Stimulated activated CD4-positive, alpha-beta T cell treated with anti-CD3 and anti-CD28 coated beads, Interleukin-4, amount 100 ng/mL, for 4 hours (primary cell): ENCODE data around the gene KAT2B.

ENCODE experiments used
- DNase-seq, 2 experiments: peaks; one replicate each; pipeline ENCODE4 v3.0.0-alpha.2; 2020

The KAT2B gene

GRCh38 chr3:20101041-20101440, 60.8 kb downstream of the KAT2B start:
- no peak for DNase-seq

DNA sequence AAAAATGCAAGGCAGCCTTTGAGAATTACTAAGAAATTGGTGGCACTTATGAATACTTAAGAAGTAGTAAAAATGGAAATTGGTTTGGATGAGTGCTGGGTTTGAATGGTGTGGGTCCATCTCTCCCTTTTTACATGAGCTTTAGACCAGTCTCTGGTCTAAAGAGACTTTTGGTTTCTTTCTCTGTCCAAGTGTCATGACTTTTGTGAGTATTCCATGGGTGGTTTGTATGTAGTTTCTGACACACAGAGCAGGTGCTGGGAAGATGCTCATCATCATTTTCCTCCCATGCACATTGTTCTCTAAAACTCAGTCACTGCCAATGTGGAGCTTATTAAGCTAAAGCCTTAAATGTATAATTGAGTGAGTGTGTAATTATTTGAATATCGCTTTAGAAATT, 63.5 kb downstream of the KAT2B start:
- DNase-seq, result no peak

DNA sequence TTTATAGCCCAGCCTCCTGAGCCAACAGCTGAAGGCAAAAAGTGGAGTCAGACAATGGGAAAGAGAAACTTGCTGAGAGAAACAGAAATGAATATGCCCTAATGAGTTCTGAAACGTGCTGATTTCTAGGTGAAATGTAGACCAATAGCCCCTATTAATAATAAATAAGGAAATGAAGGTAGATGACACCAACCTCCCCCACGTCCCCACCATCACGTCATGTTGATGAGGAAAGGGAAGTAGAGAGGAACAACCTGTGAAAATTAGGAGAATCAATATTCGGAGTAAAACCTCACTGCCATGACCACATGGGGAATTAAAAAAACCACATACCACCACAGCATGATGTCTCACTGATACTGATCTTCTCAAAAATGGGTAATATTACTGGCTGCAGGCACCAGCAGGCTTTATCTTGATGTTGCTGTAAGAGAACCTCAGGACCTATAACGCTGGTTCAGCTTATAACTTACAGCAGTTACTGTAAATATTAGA, 64.0 kb downstream of the KAT2B start:
- peak; percentile 14 to 52 for DNase-seq

DNA sequence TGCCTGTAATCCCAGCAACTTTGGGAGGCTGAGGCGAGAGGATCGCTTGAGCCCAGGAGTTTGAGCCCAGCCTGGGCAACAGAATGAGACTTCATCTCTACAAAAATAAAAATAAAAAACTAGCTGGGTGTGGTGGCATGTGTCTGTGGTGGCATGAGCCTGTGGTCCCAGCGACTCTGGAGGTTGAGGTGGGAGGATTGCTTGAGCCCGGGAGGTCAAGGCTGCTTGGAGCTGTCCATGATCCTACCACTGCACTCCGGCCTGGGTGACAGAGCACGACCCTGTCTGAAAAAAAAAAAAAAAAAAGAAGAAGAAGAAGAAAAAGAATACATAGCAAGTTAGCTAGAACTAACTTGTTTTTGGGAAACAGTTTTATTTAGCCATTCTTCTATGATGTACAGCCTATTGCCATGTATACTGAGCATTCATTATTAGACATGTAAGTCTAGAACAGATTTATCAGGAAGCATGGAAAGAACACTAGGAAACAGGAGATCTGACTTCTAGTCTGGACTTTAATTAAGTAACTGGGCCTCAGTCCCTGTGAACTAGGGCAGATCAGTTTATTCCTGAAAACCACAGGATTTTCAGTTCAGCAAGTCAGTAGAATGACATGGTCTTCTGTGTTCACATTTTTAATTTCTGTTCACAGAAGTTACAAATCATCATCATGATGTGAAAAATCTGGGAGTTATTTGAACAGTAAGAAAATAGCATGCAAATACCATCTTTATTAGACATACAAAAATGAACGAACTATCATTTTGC, 65.5 kb downstream of the KAT2B start:
- DNase-seq, result no peak

GRCh38 chr3:20107722-20108121, 67.5 kb downstream of the KAT2B start:
- no peak for DNase-seq

- no peak for DNase-seq
These were observed 68.6 kb downstream of the KAT2B start for GRCh38 chr3:20108869-20109268.

GRCh38 chr3:20110826-20111225, 70.6 kb downstream of the KAT2B start:
- no peak for DNase-seq

DNA sequence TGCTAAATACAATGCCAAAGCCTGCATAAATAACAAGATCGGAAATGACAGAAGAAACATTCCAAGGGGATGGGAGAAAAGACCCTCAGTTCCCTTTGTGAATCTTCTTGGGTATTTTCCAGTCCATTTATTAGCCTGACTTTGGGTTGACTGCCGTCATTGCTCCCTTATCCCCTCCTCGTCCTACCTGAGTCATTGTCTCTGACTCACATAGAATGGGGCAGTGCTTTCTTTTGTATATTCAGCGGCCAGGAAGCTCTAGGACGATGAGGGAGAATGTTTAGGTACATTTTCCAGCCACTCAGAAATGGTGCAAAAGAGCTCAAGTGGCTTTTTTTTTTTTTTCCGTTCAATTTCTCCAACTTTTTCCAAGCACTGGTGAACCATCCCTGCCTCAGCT, 71.6 kb downstream of the KAT2B start:
- no peak for DNase-seq

GRCh38 chr3:20121088-20121487, 80.8 kb downstream of the KAT2B start:
- DNase-seq, result no peak

DNA sequence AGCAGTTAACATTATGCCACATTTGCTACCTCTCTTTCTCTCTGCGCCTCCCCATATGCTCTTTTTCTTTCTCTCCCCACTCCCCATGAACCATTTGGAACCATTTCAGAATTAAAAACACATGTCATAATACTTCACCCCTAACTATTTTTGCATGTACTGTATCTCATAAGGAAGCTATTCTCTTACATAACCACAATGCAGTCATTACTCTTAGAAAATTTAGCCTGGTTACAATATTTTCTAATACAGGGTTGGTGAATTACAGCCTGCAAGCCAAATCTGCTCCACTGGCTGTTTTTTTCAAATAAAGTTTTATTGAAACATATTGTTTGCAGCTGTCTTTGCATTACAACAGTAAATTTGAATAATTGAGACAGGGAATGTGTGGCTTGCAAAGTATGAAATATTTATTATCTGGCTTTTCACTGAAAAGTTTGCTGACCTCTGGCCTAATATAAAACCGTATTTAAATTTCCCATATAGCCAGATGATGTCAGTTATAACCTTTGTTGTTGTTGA, 82.9 kb downstream of the KAT2B start:
- no peak for DNase-seq

DNA sequence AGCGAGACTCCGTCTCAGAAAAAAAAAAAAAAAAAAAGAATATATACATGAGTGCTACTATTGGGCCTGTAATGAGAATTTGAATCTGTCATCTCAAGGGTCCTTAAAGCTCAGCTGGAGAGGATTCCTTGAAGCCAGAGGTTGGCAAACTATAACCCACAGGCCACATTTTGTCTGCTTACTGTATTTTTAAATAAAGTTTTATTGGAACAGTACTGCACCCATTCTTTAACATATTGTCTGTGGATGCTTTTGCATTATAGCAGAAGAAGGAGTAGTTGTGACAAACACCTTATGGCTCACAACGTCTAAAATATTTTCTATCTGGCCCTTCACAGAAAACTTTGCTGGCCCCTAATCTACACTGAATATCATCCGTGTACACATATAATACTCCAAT, 85.0 kb downstream of the KAT2B start:
- DNase-seq, result no peak

- DNase-seq, result no peak
These were observed 85.7 kb downstream of the KAT2B start for GRCh38 chr3:20125897-20126296.

- no peak for DNase-seq
These were observed 88.1 kb downstream of the KAT2B start for GRCh38 chr3:20128358-20128757.

- DNase-seq, result no peak
These were observed 89.9 kb downstream of the KAT2B start for GRCh38 chr3:20130106-20130505.

GRCh38 chr3:20136231-20136630, 96.0 kb downstream of the KAT2B start:
- no peak for DNase-seq

DNA sequence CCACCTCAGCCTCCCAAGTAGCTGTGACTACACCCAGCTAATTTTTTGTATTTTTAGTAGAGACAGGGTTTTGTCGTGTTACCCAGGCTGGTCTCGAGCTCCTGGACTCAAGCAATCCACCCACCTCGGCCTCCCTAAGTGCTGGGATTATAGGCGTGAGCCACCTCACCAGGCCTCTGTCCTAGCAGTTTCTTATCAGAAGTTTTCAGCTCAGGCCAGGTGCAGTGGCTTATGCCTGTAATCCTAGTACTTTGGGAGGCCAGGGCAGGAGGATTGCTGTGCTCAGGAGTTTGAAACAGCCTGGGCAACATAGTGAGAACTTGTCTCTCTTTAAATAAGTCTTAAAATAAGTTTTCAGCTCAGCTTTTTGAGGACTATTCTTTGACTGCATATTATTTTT, 97.4 kb downstream of the KAT2B start:
- no peak for DNase-seq

- no peak for DNase-seq
These were observed 100.6 kb downstream of the KAT2B start for GRCh38 chr3:20140881-20141280.

DNA sequence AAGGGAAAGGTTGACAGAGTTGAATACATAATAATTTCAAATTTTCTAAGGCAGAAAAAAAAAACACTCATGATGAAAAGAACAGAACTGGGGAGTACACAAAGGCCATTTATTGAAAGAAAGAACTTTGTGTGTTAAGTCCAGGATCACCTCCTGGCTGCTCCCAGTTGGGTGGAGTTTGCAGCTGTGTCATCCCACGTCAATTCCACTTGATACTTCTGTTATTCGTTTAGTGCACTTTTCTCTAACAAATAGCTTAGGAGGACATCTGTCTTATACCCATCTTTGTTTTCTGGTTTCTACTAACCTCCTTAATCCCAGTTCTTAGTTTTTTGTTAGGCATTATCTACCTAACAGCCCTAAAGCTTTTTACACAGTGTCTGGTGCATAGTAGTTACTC, 101.1 kb downstream of the KAT2B start:
- no peak for DNase-seq

GRCh38 chr3:20141851-20142250, 101.6 kb downstream of the KAT2B start:
- no peak for DNase-seq

- no peak for DNase-seq
These were observed 102.3 kb downstream of the KAT2B start for GRCh38 chr3:20142517-20142916.

DNA sequence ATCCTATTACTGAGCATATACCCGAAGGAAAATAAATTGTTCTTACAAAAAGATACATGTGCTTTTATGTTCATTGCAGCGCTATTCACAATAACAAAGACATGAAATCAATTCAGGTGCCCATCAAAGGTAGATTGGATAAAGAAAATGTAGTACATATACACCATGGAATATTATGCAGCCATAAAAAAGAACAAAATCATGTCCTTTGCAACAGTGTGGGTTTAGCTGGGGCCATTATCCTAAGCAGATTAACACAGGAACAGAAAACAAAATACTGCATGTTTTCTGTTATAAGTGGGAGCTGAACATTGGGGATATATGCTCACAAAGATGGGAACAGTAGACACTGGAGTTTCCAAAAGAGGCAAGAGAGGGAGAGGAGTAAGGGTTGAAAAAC, 103.3 kb downstream of the KAT2B start:
- no peak for DNase-seq

- no peak for DNase-seq
These were observed 105.6 kb downstream of the KAT2B start for GRCh38 chr3:20145874-20146273.

DNA sequence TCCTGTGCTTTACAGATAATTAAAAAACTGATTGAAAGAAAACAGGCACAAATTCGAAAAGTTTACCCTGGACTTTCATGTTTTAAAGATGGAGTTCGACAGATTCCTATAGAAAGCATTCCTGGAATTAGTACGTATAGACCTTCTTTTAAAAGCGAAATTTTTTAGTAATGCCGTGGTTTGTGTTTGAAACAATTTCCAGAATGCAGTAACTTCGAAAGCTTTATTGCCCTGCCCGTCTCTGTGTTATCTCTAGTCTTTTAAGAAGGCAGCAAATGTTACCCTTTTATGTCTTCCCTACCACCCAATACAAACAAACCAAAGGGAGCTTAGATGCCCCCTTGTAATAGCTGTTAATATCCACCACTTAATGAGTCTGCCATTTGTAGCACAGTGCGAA, 106.1 kb downstream of the KAT2B start:
- no peak for DNase-seq

- no peak for DNase-seq
These were observed 107.1 kb downstream of the KAT2B start for GRCh38 chr3:20147361-20147760.

DNA sequence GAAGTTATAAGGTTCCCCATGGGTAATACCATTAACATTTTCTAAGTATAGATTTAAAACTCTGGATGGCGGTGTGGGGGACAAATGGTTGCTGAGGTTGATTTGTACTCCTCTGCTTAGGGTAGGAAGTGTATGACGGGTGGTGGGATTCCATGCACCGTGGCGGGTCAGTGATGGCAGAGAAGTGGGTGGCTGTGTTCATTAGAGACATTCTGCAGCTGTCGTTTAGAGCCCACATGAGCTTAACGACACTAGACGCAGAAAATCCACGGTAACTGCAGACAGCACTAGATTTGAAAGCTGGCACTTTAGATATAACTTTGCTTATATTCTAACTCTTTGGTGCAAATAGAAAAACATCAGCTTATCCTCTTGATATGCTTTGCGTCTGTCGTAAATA, 108.2 kb downstream of the KAT2B start:
- DNase-seq, result no peak
